ENCODE results near the gene ADAMTS19. TPM values are rescaled to one million over a fixed set of nuclear protein-coding genes. Genes with fewer than 3 reads are reported as not detected.

ADAMTS19 gene
- total and polyA plus RNA-seq, 9 of the 15 experiments (the other 6 are each of a cell fraction or from before 2014, with no cell fraction given): not detected

- H3K4me3 ChIP-seq: no peak overlapping the region
- no peaks in the 10 kb centered on the region for H3K27me3 ChIP-seq (ENCODE audit: control insufficient read depth in 2 of 2, insufficient read depth in 2 of 2, low read length in 2 of 2)
- intact Hi-C loops (cut with micrococcal nuclease): no loop called here
- DNase-seq (ENCODE audit: extremely low read depth in 1 of 4, low spot score in 3 of 4): no peak
- no peaks in the 10 kb centered on the region for H3K79me2 ChIP-seq (ENCODE audit: control insufficient read depth, insufficient read depth, low read length)
- 0% methylated on average over 2 of the region's 2 CpGs for WGBS (ENCODE audit: insufficient coverage, low coverage, missing lambda C conversion rate)
- no peaks in the 10 kb centered on the region for H4K20me1 ChIP-seq (replicated peaks; ENCODE audit: control insufficient read depth, insufficient read depth, low read length)
- no TSS peak for BruUV-seq (replicated peaks)
- H3K4me1 ChIP-seq (replicated peaks in 1 of 2; ENCODE audit: control insufficient read depth in 2 of 2, insufficient read depth in 2 of 2, low read length in 2 of 2): no peaks in the 10 kb centered on the region
- CTCF ChIA-PET (ENCODE audit: low intra/inter-chr PET ratio): no interaction called here
- H2AFZ ChIP-seq (ENCODE audit: low read depth, low read length): no peak overlapping the region
- H3K9me3 ChIP-seq (replicated peaks; ENCODE audit: control insufficient read depth, insufficient read depth, low read depth, low read length): 0 out of 2 replicates have a peak, but pooled peaks cover 1% of the 10 kb centered on the region
- ATAC-seq: no peak
- no peak overlapping the region for H3K27ac ChIP-seq (ENCODE audit: extremely low read depth, low read depth, low read length)
- POLR2A ChIA-PET: no interaction called here
- H3K36me3 ChIP-seq (ENCODE audit: control insufficient read depth, insufficient read depth, low read length): no peaks in the 10 kb centered on the region
- in situ Hi-C loops (cut with MboI): no loop called here
- FAIRE-seq: no peak
- H3K9me1 ChIP-seq (ENCODE audit: control insufficient read depth, insufficient read depth, low read length): no peaks in the 10 kb centered on the region
- no peak overlapping the region for H3K4me2 ChIP-seq (ENCODE audit: insufficient read depth, low read length)
- TF ChIP-seq ZC3H11A (IDR thresholded peaks at IDR 0.05; ENCODE audit: low read depth, low read length) (no peak), HNRNPK (IDR thresholded peaks at IDR 0.05; ENCODE audit: low read depth, low read length, poor library complexity, severe bottlenecking) (no peak), CCAR2 (IDR thresholded peaks at IDR 0.05; ENCODE audit: low read depth, low read length) (no peak), THRA (IDR thresholded peaks at IDR 0.05) (no peak), ATF1 (CRISPR knock-in tag; IDR thresholded peaks at IDR 0.05) (no peak), ATF1 (tag; IDR thresholded peaks at IDR 0.05) (no peak), KLF13 (tag; IDR thresholded peaks at IDR 0.05; ENCODE audit: borderline replicate concordance, low read depth) (no peak), POLR2AphosphoS5 (IDR thresholded peaks at IDR 0.05; ENCODE audit: control insufficient read depth, insufficient read depth, low read depth, low read length) (no peak), ZBTB33 (CRISPR knock-in tag; IDR thresholded peaks at IDR 0.05) (no peak), NUFIP1 (IDR thresholded peaks at IDR 0.05; ENCODE audit: partially characterized antibody) (no peak), CBFA2T3 (IDR thresholded peaks at IDR 0.05) (no peak), TSC22D4 (tag; IDR thresholded peaks at IDR 0.05) (no peak), ZNF766 (CRISPR knock-in tag; conservative IDR thresholded peaks at IDR 0.05) (no peak), MCM7 (IDR thresholded peaks at IDR 0.05) (no peak), PHB2 (IDR thresholded peaks at IDR 0.05; ENCODE audit: low read depth) (no peak), EHMT2 (IDR thresholded peaks at IDR 0.05) (no peak), ZNF644 (tag; IDR thresholded peaks at IDR 0.05; ENCODE audit: low read depth) (no peak), ZNF586 (CRISPR knock-in tag; conservative IDR thresholded peaks at IDR 0.05) (no peak)
- no peak overlapping the region for H3K9ac ChIP-seq (ENCODE audit: insufficient read depth in 1 of 2, low read depth in 2 of 2, low read length in 2 of 2)
Measured at GRCh38 chr5:129652349-129653056, 192.4 kb downstream of the ADAMTS19 start.

Measured in K562 (cell line).